Daoy (cell line): ENCODE data around the gene SDHB. TPM values are rescaled to one million over a fixed set of nuclear protein-coding genes. Genes with fewer than 3 reads are reported as not detected.

ENCODE experiments used
- DNase-seq: peaks from one replicate; pipeline ENCODE4 v3.0.0-alpha.2; 2015; ENCODE audit warnings: low read depth
- total RNA-seq: library from RNA; depleted of rRNA; stranded (reverse); fragments of >200 nt; shearing (Covaris generic); gene quantifications from 2 replicates; pipeline ENCODE4 v1.2.3, GENCODE V29; 2014

Gene SDHB
- total RNA-seq, 1 experiment from 2014 or later, result 313 TPM

GRCh38 chr1:16986560-16986959 lies 67.3 kb downstream of the SDHB start:
- no peak for DNase-seq

GRCh38 chr1:16986113-16986512 lies 67.7 kb downstream of the SDHB start:
- DNase-seq, result no peak

- DNase-seq, result peak; percentile 97
Measured at GRCh38 chr1:16984717-16985116, 69.1 kb downstream of the SDHB start.

- no peak for DNase-seq
Measured at GRCh38 chr1:16983649-16984048, 70.2 kb downstream of the SDHB start.

- no peak for DNase-seq
Measured at GRCh38 chr1:16982902-16983301, 70.9 kb downstream of the SDHB start.

GRCh38 chr1:16981269-16981849 lies 72.5 kb downstream of the SDHB start:
- DNase-seq, result peak; percentile 96

GRCh38 chr1:16980473-16981268 lies 73.2 kb downstream of the SDHB start, which contains the start of gene MFAP2:
Gene MFAP2 (minus strand): TSS chr1:16980620. CDS start chr1:16978273, 2,347 bp downstream.
- peak; percentile 57 for DNase-seq

GRCh38 chr1:16979475-16980327 lies 74.1 kb downstream of the SDHB start:
- peak; percentile 67 for DNase-seq

- peak; percentile 84 for DNase-seq
Measured at GRCh38 chr1:16978567-16979474, 75.0 kb downstream of the SDHB start.

GRCh38 chr1:16978139-16978538 lies 75.7 kb downstream of the SDHB start:
- DNase-seq, result no peak

GRCh38 chr1:16977377-16977776 lies 76.5 kb downstream of the SDHB start:
- no peak for DNase-seq

- DNase-seq, result no peak
Measured at GRCh38 chr1:16976966-16977365, 76.9 kb downstream of the SDHB start.

GRCh38 chr1:16975838-16976237 lies 78.0 kb downstream of the SDHB start:
- no peak for DNase-seq

GRCh38 chr1:16975211-16975610 lies 78.6 kb downstream of the SDHB start:
- no peak for DNase-seq

- no peak for DNase-seq
Measured at GRCh38 chr1:16973215-16973614, 80.6 kb downstream of the SDHB start.

GRCh38 chr1:16972189-16972895 lies 81.5 kb downstream of the SDHB start:
- DNase-seq, result no peak

GRCh38 chr1:16971341-16972188 lies 82.3 kb downstream of the SDHB start:
- peak; percentile 64 for DNase-seq

- no peak for DNase-seq
Measured at GRCh38 chr1:16970132-16970910, 83.5 kb downstream of the SDHB start.

GRCh38 chr1:16969651-16970050 lies 84.2 kb downstream of the SDHB start:
- no peak for DNase-seq
